Sigmoid colon (tissue), 4 donors: ENCODE measurements around the gene CKAP4.

Experiments used
- EP300 ChIP-seq, 4 donors: sonication (generic); formaldehyde crosslinking; IDR thresholded peaks; one replicate each; pipeline ENCODE4 v1.6.1; 2017; ENCODE audit warnings: antibody characterized with exemption in 4 of 4
- POLR2A ChIP-seq, 2 donors: fragments of 450-650 bp; IDR thresholded peaks; one replicate each; pipeline ENCODE4 v1.6.1; 2016; ENCODE audit warnings: antibody characterized with exemption in 2 of 2, mild to moderate bottlenecking in 2 of 2, moderate library complexity in 2 of 2
- TF ChIP-seq, protein P1 (sequence below), 4 experiments: fragments of 450-650 bp in 3 of 4; fragments of 200-600 bp in 1 of 4; IDR thresholded peaks; one replicate each; pipeline ENCODE4 v1.5.1; 2016 to 2019; ENCODE audit warnings: antibody characterized with exemption in 4 of 4, mild to moderate bottlenecking in 3 of 4, moderate library complexity in 2 of 4

- TF ChIP-seq, protein P1, sequence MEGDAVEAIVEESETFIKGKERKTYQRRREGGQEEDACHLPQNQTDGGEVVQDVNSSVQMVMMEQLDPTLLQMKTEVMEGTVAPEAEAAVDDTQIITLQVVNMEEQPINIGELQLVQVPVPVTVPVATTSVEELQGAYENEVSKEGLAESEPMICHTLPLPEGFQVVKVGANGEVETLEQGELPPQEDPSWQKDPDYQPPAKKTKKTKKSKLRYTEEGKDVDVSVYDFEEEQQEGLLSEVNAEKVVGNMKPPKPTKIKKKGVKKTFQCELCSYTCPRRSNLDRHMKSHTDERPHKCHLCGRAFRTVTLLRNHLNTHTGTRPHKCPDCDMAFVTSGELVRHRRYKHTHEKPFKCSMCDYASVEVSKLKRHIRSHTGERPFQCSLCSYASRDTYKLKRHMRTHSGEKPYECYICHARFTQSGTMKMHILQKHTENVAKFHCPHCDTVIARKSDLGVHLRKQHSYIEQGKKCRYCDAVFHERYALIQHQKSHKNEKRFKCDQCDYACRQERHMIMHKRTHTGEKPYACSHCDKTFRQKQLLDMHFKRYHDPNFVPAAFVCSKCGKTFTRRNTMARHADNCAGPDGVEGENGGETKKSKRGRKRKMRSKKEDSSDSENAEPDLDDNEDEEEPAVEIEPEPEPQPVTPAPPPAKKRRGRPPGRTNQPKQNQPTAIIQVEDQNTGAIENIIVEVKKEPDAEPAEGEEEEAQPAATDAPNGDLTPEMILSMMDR (IDR thresholded peaks at IDR 0.05) = no peak
- TF ChIP-seq POLR2A (IDR thresholded peaks at IDR 0.05) (no peak), EP300 (IDR thresholded peaks at IDR 0.05) (no peak)
Observed at GRCh38 chr12:106217706-106218105, 30.1 kb downstream of the CKAP4 start.
